Astrocyte (in vitro differentiated cells and primary cell): ENCODE results near the gene MED15. TPM values are rescaled to one million over a fixed set of nuclear protein-coding genes. Genes with fewer than 3 reads are reported as not detected.

ENCODE experiments used
- DNase-seq: peaks from one replicate; pipeline ENCODE4 v3.0.0-alpha.2; 2010; ENCODE audit warnings: low read depth
- FAIRE-seq: peaks from 2 replicates; lab custom pipeline; 2011; peaks lifted over from hg19 to GRCh38; lab: Jason Lieb, UNC
- H2AFZ ChIP-seq: 2 replicates; pipeline ENCODE4 v1.6.0; 2012; ENCODE audit warnings: low read depth, low read length, inconsistent platforms
- H3K27ac ChIP-seq: 2 replicates; pipeline ENCODE4 v1.5.1; 2011; ENCODE audit warnings: low read depth, low read length, inconsistent platforms
- H3K27me3 ChIP-seq: 2 replicates; pipeline ENCODE4 v1.6.0; 2011; ENCODE audit warnings: low read length, inconsistent platforms; ENCODE audit not compliant: insufficient read depth
- H3K36me3 ChIP-seq: 2 replicates; pipeline ENCODE4 v1.5.1; 2011; ENCODE audit warnings: low read length, inconsistent platforms; ENCODE audit not compliant: insufficient read depth
- H3K4me1 ChIP-seq: 2 replicates; pipeline ENCODE4 v1.5.1; 2011; ENCODE audit warnings: low read length, inconsistent platforms; ENCODE audit not compliant: insufficient read depth
- H3K4me2 ChIP-seq: 2 replicates; pipeline ENCODE4 v1.6.0; 2012; ENCODE audit warnings: low read length, inconsistent platforms
- H3K4me3 ChIP-seq: 2 replicates; pipeline ENCODE4 v1.5.1; 2011; ENCODE audit warnings: low read depth, mild to moderate bottlenecking, low read length, inconsistent platforms; ENCODE audit not compliant: insufficient read depth
- H3K79me2 ChIP-seq: 2 replicates; pipeline ENCODE4 v1.6.0; 2012; ENCODE audit warnings: mild to moderate bottlenecking, low read length, inconsistent platforms; ENCODE audit not compliant: insufficient read depth
- H3K9ac ChIP-seq: 2 replicates; pipeline ENCODE4 v1.6.0; 2012; ENCODE audit warnings: mild to moderate bottlenecking, low read length, inconsistent platforms
- H3K9me3 ChIP-seq: 2 replicates; pipeline ENCODE4 v1.5.1; 2012; ENCODE audit warnings: low read depth, mild to moderate bottlenecking, low read length, inconsistent platforms; ENCODE audit not compliant: insufficient read depth
- H4K20me1 ChIP-seq: 2 replicates; pipeline ENCODE4 v1.6.0; 2012; ENCODE audit warnings: low read length, inconsistent platforms; ENCODE audit not compliant: insufficient read depth
- H3K27ac Mint-ChIP-seq: one replicate; pipeline ENCODE4 v1.8.0; 2021; ENCODE audit warnings: mild to moderate bottlenecking, mixed read lengths; ENCODE audit not compliant: unreplicated experiment
- H3K27me3 Mint-ChIP-seq: one replicate; pipeline ENCODE4 v1.8.0; 2021; ENCODE audit warnings: low read depth, mixed read lengths; ENCODE audit not compliant: unreplicated experiment
- H3K36me3 Mint-ChIP-seq: one replicate; pipeline ENCODE4 v1.8.0; 2021; ENCODE audit warnings: low read depth, mixed read lengths; ENCODE audit not compliant: unreplicated experiment
- H3K4me1 Mint-ChIP-seq: one replicate; pipeline ENCODE4 v1.8.0; 2021; ENCODE audit warnings: low read depth, mixed read lengths; ENCODE audit not compliant: unreplicated experiment
- H3K4me3 Mint-ChIP-seq: one replicate; pipeline ENCODE4 v1.8.0; 2021; ENCODE audit warnings: mild to moderate bottlenecking, moderate library complexity, mixed read lengths; ENCODE audit not compliant: unreplicated experiment
- H3K9me3 Mint-ChIP-seq: one replicate; pipeline ENCODE4 v1.8.0; 2021; ENCODE audit warnings: mild to moderate bottlenecking, mixed read lengths; ENCODE audit not compliant: unreplicated experiment
- EZH2 ChIP-seq: IDR thresholded peaks from 2 replicates; pipeline ENCODE4 v1.6.1; 2012; ENCODE audit warnings: mild to moderate bottlenecking, low read length, inconsistent platforms; ENCODE audit not compliant: insufficient read depth
- total RNA-seq: library from RNA; stranded (reverse); gene quantifications from 2 replicates; pipeline ENCODE4 v1.2.1, GENCODE V29; 2021
- TF ChIP-seq, protein P1 (sequence below): IDR thresholded peaks from 2 replicates; pipeline ENCODE4 v1.5.1; 2011; ENCODE audit warnings: low read depth, mild to moderate bottlenecking, inconsistent platforms, low read length, moderate library complexity; ENCODE audit not compliant: insufficient read depth

MED15 gene
- total RNA-seq, 1 donor from 2014 or later: 153 TPM

- H3K36me3 Mint-ChIP-seq: peaks cover 22% of the 10 kb centered on the region
- Histone ChIP-seq H3K9me3 (no peaks in the 10 kb centered on the region), H3K27me3 (no peaks in the 10 kb centered on the region), H4K20me1 (peaks cover 17% of the 10 kb centered on the region), H3K36me3 (peaks cover 2% of the 10 kb centered on the region), H3K27ac (no peak overlapping the region), H2AFZ (no peak overlapping the region), H3K4me1 (no peaks in the 10 kb centered on the region), H3K9ac (no peak overlapping the region), H3K79me2 (peaks cover under 1% of the 10 kb centered on the region), H3K4me3 (no peak overlapping the region), H3K4me2 (no peak overlapping the region)
- H3K9me3 Mint-ChIP-seq: no peaks in the 10 kb centered on the region
- no peak overlapping the region for H3K4me3 Mint-ChIP-seq
- no peak for DNase-seq
- no peaks in the 10 kb centered on the region for H3K27me3 Mint-ChIP-seq
- H3K27ac Mint-ChIP-seq: no peak overlapping the region
- peaks cover 7% of the 10 kb centered on the region for H3K4me1 Mint-ChIP-seq
- FAIRE-seq: no peak
- TF ChIP-seq, protein P1, sequence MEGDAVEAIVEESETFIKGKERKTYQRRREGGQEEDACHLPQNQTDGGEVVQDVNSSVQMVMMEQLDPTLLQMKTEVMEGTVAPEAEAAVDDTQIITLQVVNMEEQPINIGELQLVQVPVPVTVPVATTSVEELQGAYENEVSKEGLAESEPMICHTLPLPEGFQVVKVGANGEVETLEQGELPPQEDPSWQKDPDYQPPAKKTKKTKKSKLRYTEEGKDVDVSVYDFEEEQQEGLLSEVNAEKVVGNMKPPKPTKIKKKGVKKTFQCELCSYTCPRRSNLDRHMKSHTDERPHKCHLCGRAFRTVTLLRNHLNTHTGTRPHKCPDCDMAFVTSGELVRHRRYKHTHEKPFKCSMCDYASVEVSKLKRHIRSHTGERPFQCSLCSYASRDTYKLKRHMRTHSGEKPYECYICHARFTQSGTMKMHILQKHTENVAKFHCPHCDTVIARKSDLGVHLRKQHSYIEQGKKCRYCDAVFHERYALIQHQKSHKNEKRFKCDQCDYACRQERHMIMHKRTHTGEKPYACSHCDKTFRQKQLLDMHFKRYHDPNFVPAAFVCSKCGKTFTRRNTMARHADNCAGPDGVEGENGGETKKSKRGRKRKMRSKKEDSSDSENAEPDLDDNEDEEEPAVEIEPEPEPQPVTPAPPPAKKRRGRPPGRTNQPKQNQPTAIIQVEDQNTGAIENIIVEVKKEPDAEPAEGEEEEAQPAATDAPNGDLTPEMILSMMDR: no peak
- no peak for TF ChIP-seq EZH2
Observed at GRCh38 chr22:20483771-20484170, 23.6 kb upstream of the MED15 start.

- peaks cover 13% of the 10 kb centered on the region for H3K79me2 ChIP-seq
- H3K4me1 Mint-ChIP-seq: peaks cover 7% of the 10 kb centered on the region
Observed at GRCh38 chr22:20484948-20485683, 22.3 kb upstream of the MED15 start.

More at GRCh38 chr22:20484948-20485683, 22.3 kb upstream of the MED15 start:
- Histone ChIP-seq H3K4me3 (no peak overlapping the region), H4K20me1 (peaks cover 26% of the 10 kb centered on the region), H3K27ac (no peak overlapping the region), H2AFZ (no peak overlapping the region), H3K4me1 (no peaks in the 10 kb centered on the region), H3K4me2 (no peak overlapping the region), H3K27me3 (no peaks in the 10 kb centered on the region), H3K9ac (no peak overlapping the region), H3K36me3 (peaks cover 2% of the 10 kb centered on the region), H3K9me3 (no peaks in the 10 kb centered on the region)
- H3K9me3 Mint-ChIP-seq: no peaks in the 10 kb centered on the region
- peaks cover 25% of the 10 kb centered on the region for H3K36me3 Mint-ChIP-seq
- H3K4me3 Mint-ChIP-seq: no peak overlapping the region
- TF ChIP-seq, protein P1: no peak
- TF ChIP-seq EZH2: no peak
- no peak for DNase-seq
- no peak for FAIRE-seq
- H3K27ac Mint-ChIP-seq: no peak overlapping the region
- no peaks in the 10 kb centered on the region for H3K27me3 Mint-ChIP-seq
